GM12891 (cell line): ENCODE data around the gene CACNA1S.

Experiments used
- DNase-seq: peaks from one replicate; pipeline ENCODE4 v3.0.0; 2011; ENCODE audit warnings: low spot score; ENCODE audit not compliant: insufficient read length
- FAIRE-seq: peaks from 2 replicates; lab custom pipeline; 2011; peaks lifted over from hg19 to GRCh38; lab: Jason Lieb, UNC
- PAX5 ChIP-seq: IDR thresholded peaks from 2 replicates; pipeline ENCODE4 v1.6.1; 2011; ENCODE audit warnings: low read length, moderate library complexity, mild to moderate bottlenecking; ENCODE audit not compliant: insufficient read depth, severe bottlenecking
- POLR2A ChIP-seq: IDR thresholded peaks from 2 replicates; pipeline ENCODE4 v1.6.1; 2011; ENCODE audit warnings: low read depth, low read length, control low read depth
- POLR2AphosphoS5 ChIP-seq: IDR thresholded peaks from 2 replicates; pipeline ENCODE4 v1.6.1; 2011; ENCODE audit warnings: low read depth, low read length, control low read depth
- POU2F2 ChIP-seq: IDR thresholded peaks from 2 replicates; pipeline ENCODE4 v1.6.1; 2011; ENCODE audit warnings: low read depth, mild to moderate bottlenecking, control low read depth, low read length, moderate library complexity
- SPI1 ChIP-seq: IDR thresholded peaks from 2 replicates; pipeline ENCODE4 v1.6.1; 2011; ENCODE audit warnings: low read depth, low read length, control low read depth
- TAF1 ChIP-seq: IDR thresholded peaks from 2 replicates; pipeline ENCODE4 v1.6.1; 2011; ENCODE audit warnings: low read depth, low read length, control low read depth

The CACNA1S gene

GRCh38 chr1:201096041-201096461 lies 16.2 kb downstream of the CACNA1S start:
- DNase-seq, result no peak
- no peak for TF ChIP-seq PAX5
- TF ChIP-seq SPI1, result no peak
- TF ChIP-seq POU2F2, result no peak
- TF ChIP-seq POLR2A, result no peak
- TF ChIP-seq TAF1, result no peak
- TF ChIP-seq POLR2AphosphoS5, result no peak
- FAIRE-seq, result no peak

- TF ChIP-seq POU2F2 (no peak), POLR2AphosphoS5 (no peak), POLR2A (no peak), PAX5 (no peak), TAF1 (no peak), SPI1 (no peak)
- no peak for FAIRE-seq
Measured at GRCh38 chr1:201095581-201095980, 16.6 kb downstream of the CACNA1S start.

GRCh38 chr1:201094832-201095231 lies 17.4 kb downstream of the CACNA1S start:
- no peak for FAIRE-seq
- no peak for DNase-seq
- TF ChIP-seq TAF1 (no peak), SPI1 (no peak), PAX5 (no peak), POLR2AphosphoS5 (no peak), POU2F2 (no peak), POLR2A (no peak)

More at GRCh38 chr1:201095581-201095980, 16.6 kb downstream of the CACNA1S start:
- no peak for DNase-seq

GRCh38 chr1:201093962-201094361 lies 18.3 kb downstream of the CACNA1S start:
- TF ChIP-seq POLR2AphosphoS5, result no peak
- TF ChIP-seq SPI1, result no peak
- no peak for TF ChIP-seq POLR2A
- no peak for TF ChIP-seq PAX5
- TF ChIP-seq TAF1, result no peak
- no peak for TF ChIP-seq POU2F2
- DNase-seq (no peak), FAIRE-seq (no peak)

- no peak for DNase-seq
- no peak for FAIRE-seq
- TF ChIP-seq POLR2A, result no peak
Measured at GRCh38 chr1:201093561-201093960, 18.7 kb downstream of the CACNA1S start.

GRCh38 chr1:201092738-201093137 lies 19.5 kb downstream of the CACNA1S start:
- FAIRE-seq, result no peak
- no peak for DNase-seq
- TF ChIP-seq PAX5 (no peak), SPI1 (no peak), TAF1 (no peak), POLR2A (no peak), POLR2AphosphoS5 (no peak), POU2F2 (no peak)

- FAIRE-seq (no peak), DNase-seq (no peak)
- no peak for TF ChIP-seq POLR2A
- TF ChIP-seq POLR2AphosphoS5, result no peak
- no peak for TF ChIP-seq POU2F2
- no peak for TF ChIP-seq TAF1
- TF ChIP-seq SPI1, result no peak
- no peak for TF ChIP-seq PAX5
Measured at GRCh38 chr1:201091256-201091655, 21.0 kb downstream of the CACNA1S start.

- no peak for DNase-seq
- TF ChIP-seq PAX5, result no peak
- no peak for TF ChIP-seq POLR2A
- no peak for TF ChIP-seq SPI1
- TF ChIP-seq POU2F2, result no peak
- TF ChIP-seq POLR2AphosphoS5, result no peak
- no peak for TF ChIP-seq TAF1
- no peak for FAIRE-seq
Measured at GRCh38 chr1:201090541-201090940, 21.7 kb downstream of the CACNA1S start.

- no peak for TF ChIP-seq POLR2AphosphoS5
- no peak for TF ChIP-seq POU2F2
- no peak for TF ChIP-seq POLR2A
- TF ChIP-seq SPI1, result no peak
- no peak for TF ChIP-seq TAF1
- no peak for TF ChIP-seq PAX5
- DNase-seq, result no peak
- FAIRE-seq, result no peak
Measured at GRCh38 chr1:201089596-201089995, 22.6 kb downstream of the CACNA1S start.

GRCh38 chr1:201088901-201089525 lies 23.2 kb downstream of the CACNA1S start:
- FAIRE-seq, result no peak
- TF ChIP-seq POU2F2 (no peak), POLR2A (no peak), SPI1 (no peak)
- no peak for DNase-seq
